ENCODE results near the gene STK17A.

- TF ChIP-seq EZH2 (IDR thresholded peaks at IDR 0.05) = no peak
- TF ChIP-seq, protein P1, sequence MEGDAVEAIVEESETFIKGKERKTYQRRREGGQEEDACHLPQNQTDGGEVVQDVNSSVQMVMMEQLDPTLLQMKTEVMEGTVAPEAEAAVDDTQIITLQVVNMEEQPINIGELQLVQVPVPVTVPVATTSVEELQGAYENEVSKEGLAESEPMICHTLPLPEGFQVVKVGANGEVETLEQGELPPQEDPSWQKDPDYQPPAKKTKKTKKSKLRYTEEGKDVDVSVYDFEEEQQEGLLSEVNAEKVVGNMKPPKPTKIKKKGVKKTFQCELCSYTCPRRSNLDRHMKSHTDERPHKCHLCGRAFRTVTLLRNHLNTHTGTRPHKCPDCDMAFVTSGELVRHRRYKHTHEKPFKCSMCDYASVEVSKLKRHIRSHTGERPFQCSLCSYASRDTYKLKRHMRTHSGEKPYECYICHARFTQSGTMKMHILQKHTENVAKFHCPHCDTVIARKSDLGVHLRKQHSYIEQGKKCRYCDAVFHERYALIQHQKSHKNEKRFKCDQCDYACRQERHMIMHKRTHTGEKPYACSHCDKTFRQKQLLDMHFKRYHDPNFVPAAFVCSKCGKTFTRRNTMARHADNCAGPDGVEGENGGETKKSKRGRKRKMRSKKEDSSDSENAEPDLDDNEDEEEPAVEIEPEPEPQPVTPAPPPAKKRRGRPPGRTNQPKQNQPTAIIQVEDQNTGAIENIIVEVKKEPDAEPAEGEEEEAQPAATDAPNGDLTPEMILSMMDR (IDR thresholded peaks at IDR 0.05) = no peak
Measured at GRCh38 chr7:43592326-43592725, 9.4 kb downstream of the STK17A start.
